GM12874 (cell line): ENCODE results near the gene CAMTA1.

Source experiments
- TF ChIP-seq, protein P1 (sequence below): IDR thresholded peaks from 2 replicates; pipeline ENCODE4 v1.5.1; 2011; ENCODE audit warnings: low read depth, mild to moderate bottlenecking, control low read depth, low read length, moderate library complexity; ENCODE audit not compliant: insufficient read depth

Gene CAMTA1

GRCh38 chr1:7650801-7651200 is 865.5 kb downstream of the CAMTA1 start:
- TF ChIP-seq, protein P1, sequence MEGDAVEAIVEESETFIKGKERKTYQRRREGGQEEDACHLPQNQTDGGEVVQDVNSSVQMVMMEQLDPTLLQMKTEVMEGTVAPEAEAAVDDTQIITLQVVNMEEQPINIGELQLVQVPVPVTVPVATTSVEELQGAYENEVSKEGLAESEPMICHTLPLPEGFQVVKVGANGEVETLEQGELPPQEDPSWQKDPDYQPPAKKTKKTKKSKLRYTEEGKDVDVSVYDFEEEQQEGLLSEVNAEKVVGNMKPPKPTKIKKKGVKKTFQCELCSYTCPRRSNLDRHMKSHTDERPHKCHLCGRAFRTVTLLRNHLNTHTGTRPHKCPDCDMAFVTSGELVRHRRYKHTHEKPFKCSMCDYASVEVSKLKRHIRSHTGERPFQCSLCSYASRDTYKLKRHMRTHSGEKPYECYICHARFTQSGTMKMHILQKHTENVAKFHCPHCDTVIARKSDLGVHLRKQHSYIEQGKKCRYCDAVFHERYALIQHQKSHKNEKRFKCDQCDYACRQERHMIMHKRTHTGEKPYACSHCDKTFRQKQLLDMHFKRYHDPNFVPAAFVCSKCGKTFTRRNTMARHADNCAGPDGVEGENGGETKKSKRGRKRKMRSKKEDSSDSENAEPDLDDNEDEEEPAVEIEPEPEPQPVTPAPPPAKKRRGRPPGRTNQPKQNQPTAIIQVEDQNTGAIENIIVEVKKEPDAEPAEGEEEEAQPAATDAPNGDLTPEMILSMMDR: no peak

GRCh38 chr1:7651203-7651602 is 865.9 kb downstream of the CAMTA1 start:
- TF ChIP-seq, protein P1: no peak

GRCh38 chr1:7652061-7652460 is 866.8 kb downstream of the CAMTA1 start:
- TF ChIP-seq, protein P1: no peak

GRCh38 chr1:7652515-7653098 is 867.4 kb downstream of the CAMTA1 start:
- TF ChIP-seq, protein P1: no peak

DNA sequence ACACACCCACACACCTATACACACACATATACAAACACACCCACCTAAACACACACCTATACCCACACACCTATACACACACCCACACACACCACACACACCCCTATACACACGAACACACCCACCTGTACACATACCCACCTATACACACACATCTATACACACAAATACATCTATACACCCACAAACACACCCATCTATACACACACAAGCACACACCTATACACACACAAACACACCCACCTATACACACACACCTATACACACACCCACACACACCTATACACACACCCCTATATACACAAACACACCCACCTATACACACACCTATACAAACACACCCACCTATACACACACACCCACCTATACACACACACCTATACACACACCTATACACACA is 869.5 kb downstream of the CAMTA1 start:
- TF ChIP-seq, protein P1: no peak

DNA sequence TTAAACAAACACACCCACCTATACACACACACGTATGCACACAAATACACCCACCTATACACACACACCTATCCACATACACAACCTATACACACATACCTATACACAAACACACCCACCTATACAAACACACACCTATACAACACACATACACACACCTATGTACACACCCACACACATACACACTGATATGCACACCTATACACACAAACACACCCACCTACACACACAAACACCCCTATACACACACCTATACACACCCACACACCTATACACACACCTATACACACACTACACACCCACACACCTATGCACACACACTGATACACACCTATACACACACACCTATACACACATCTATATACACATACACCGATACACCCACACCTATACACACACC is 870.1 kb downstream of the CAMTA1 start:
- TF ChIP-seq, protein P1: no peak

DNA sequence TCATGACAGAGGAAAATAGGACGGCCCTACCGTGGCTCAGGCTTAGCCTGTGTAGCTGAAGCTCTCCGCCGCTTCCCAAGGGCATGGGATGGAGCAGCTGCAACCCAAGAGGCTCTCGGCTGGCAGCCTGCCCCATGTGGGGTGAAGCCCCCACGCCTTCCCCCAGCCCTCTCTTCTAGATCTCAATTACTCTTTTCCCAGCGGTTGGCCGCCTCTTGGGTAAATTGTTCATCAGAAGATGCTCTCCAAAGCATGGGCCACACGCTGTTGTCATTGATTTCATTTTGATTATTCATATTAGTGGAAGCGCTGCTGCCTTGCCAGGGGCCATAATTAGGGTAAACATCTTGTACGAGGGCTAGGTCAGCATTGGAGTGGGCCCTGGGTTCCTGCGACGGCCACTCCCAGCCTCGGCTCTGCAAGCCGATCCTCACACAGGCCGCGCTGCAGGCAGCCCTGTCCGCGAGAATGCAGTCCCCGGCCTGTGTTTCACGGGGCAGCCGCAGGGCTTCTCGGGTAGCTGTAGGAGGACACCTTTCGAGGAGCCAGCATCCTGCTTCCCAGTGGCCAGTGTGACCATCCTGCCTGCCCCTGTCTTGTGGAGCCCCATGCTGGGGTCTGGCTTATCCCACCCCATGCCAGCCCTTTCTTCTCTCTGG is 871.4 kb downstream of the CAMTA1 start:
- TF ChIP-seq, protein P1: no peak
